GOT3 (cell line): ENCODE data around the gene ATG9B.

ENCODE experiments used
- DNase-seq: peaks from one replicate; lab custom pipeline; 2025; ENCODE audit warnings: mixed read lengths; lab: John Stamatoyannopoulos, UW

ATG9B gene

GRCh38 chr7:150979713-150980390 is 44.4 kb downstream of the ATG9B start:
- DNase-seq = no peak

GRCh38 chr7:150978126-150978789 is 46.0 kb downstream of the ATG9B start, which contains the start of gene KCNH2:
TSS of gene KCNH2 (minus strand) at chr7:150978321. CDS start at chr7:150977913, 408 bp downstream.
- DNase-seq = no peak

- DNase-seq = no peak
Measured at GRCh38 chr7:150977382-150978125, 46.7 kb downstream of the ATG9B start.

- DNase-seq = no peak
Measured at GRCh38 chr7:150976529-150977381, 47.5 kb downstream of the ATG9B start.

- no peak for DNase-seq
Measured at GRCh38 chr7:150975536-150976319, 48.6 kb downstream of the ATG9B start.

- no peak for DNase-seq
Measured at GRCh38 chr7:150974468-150975391, 49.6 kb downstream of the ATG9B start.

- no peak for DNase-seq
Measured at GRCh38 chr7:150973571-150974451, 50.5 kb downstream of the ATG9B start.

- no peak for DNase-seq
Measured at GRCh38 chr7:150972741-150973140, 51.6 kb downstream of the ATG9B start.

- DNase-seq = no peak
Measured at GRCh38 chr7:150972023-150972468, 52.2 kb downstream of the ATG9B start.

- DNase-seq = no peak
Measured at GRCh38 chr7:150971242-150972022, 52.9 kb downstream of the ATG9B start.

GRCh38 chr7:150970424-150970823 is 53.9 kb downstream of the ATG9B start:
- DNase-seq = no peak

GRCh38 chr7:150969475-150969874 is 54.8 kb downstream of the ATG9B start:
- no peak for DNase-seq

- DNase-seq = no peak
Measured at GRCh38 chr7:150968734-150969372, 55.4 kb downstream of the ATG9B start.

GRCh38 chr7:150968056-150968733 is 56.1 kb downstream of the ATG9B start:
- no peak for DNase-seq

- DNase-seq = no peak
Measured at GRCh38 chr7:150967349-150967748, 56.9 kb downstream of the ATG9B start.

- DNase-seq = no peak
Measured at GRCh38 chr7:150966002-150966401, 58.3 kb downstream of the ATG9B start.

GRCh38 chr7:150965273-150965830 is 58.9 kb downstream of the ATG9B start:
- DNase-seq = no peak
